ENCODE results near the gene M1AP.

DNA sequence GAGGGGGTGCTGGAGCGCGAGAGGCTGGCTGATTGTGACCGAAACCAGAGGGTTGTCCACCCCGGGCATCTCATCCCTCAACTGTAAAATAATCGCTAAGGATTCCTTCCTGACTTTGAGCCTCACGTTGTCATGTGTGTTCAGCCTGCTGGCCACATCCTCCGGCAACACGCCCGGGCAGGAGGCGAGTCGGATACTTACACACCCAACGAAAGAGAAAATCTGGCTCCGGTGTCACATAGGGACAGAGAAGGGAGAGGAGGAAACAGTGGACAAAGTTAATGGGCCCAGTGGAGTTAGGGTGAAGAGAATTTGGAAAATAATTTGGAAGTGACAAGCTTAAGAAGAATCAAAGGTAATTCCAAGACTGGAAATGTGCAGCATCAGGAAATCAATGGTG lies 131.5 kb downstream of the M1AP start:
- TF ChIP-seq, protein P1, sequence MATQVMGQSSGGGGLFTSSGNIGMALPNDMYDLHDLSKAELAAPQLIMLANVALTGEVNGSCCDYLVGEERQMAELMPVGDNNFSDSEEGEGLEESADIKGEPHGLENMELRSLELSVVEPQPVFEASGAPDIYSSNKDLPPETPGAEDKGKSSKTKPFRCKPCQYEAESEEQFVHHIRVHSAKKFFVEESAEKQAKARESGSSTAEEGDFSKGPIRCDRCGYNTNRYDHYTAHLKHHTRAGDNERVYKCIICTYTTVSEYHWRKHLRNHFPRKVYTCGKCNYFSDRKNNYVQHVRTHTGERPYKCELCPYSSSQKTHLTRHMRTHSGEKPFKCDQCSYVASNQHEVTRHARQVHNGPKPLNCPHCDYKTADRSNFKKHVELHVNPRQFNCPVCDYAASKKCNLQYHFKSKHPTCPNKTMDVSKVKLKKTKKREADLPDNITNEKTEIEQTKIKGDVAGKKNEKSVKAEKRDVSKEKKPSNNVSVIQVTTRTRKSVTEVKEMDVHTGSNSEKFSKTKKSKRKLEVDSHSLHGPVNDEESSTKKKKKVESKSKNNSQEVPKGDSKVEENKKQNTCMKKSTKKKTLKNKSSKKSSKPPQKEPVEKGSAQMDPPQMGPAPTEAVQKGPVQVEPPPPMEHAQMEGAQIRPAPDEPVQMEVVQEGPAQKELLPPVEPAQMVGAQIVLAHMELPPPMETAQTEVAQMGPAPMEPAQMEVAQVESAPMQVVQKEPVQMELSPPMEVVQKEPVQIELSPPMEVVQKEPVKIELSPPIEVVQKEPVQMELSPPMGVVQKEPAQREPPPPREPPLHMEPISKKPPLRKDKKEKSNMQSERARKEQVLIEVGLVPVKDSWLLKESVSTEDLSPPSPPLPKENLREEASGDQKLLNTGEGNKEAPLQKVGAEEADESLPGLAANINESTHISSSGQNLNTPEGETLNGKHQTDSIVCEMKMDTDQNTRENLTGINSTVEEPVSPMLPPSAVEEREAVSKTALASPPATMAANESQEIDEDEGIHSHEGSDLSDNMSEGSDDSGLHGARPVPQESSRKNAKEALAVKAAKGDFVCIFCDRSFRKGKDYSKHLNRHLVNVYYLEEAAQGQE (IDR thresholded peaks at IDR 0.05; ENCODE audit: insufficient read depth in 1 of 2, low read depth in 2 of 2, low read length in 2 of 2): no peak
- no peak for TF ChIP-seq TAF1 (IDR thresholded peaks at IDR 0.05; ENCODE audit: borderline replicate concordance, insufficient read depth, low read length)
- TF ChIP-seq POLR2AphosphoS5 (IDR thresholded peaks at IDR 0.05; ENCODE audit: low read depth, low read length): no peak
- no peak for TF ChIP-seq FOXP2 (optimal IDR thresholded peaks at IDR 0.05; ENCODE audit: borderline replicate concordance, extremely low read depth, extremely low read length, insufficient read depth)
